Measurements from ENCODE around the gene COX6A2.
A peak's percentile ranks its signal among the peaks of the same experiment; 100 is the strongest.

The COX6A2 gene

GRCh38 chr16:31467151-31467773, 39.1 kb upstream of the COX6A2 start:
- Mint-ChIP-seq H3K4me3 (no peak overlapping the region), H3K36me3 (ENCODE audit: low read depth) (peaks cover 22% of the 10 kb centered on the region), H3K4me1 (ENCODE audit: low read depth) (peaks cover 15% of the 10 kb centered on the region), H3K27ac (peak overlapping the region; percentile 2), H3K9me3 (no peaks in the 10 kb centered on the region), H3K27me3 (ENCODE audit: low read depth) (peaks cover 16% of the 10 kb centered on the region)

- no peak overlapping the region for H3K4me3 Mint-ChIP-seq
- H3K9me3 Mint-ChIP-seq = no peaks in the 10 kb centered on the region
- H3K4me1 Mint-ChIP-seq (ENCODE audit: low read depth) = peaks cover 15% of the 10 kb centered on the region
- H3K27me3 Mint-ChIP-seq (ENCODE audit: low read depth) = peaks cover 11% of the 10 kb centered on the region
- H3K36me3 Mint-ChIP-seq (ENCODE audit: low read depth) = peaks cover 22% of the 10 kb centered on the region
- no peak overlapping the region for H3K27ac Mint-ChIP-seq
Measured at GRCh38 chr16:31466381-31466841, 38.3 kb upstream of the COX6A2 start.

DNA sequence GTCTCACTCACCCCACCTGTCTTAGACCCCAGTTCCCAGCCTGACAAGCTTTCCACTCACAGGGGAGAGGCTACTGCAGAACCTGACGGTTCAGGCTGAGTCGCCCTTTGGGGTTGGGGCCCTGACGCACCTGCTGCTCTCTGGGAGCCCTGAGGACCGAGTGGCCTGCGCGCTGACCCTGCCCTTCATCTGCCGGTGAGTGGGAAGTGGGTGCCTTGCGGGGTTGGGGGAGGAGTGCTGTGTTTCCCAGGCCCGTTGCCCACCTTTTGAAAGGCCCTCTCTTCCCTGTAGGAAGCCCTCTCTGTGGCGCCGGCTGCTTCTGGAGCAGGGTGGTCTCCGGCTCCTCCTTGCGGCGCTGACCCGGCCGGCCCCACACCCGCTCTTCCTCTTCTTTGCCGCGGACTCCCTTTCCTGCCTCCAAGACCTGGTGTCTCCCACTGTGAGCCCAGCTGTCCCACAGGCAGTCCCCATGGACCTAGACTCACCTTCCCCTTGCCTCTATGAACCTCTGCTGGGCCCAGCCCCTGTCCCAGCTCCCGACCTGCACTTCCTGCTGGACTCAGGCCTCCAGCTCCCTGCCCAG, 37.7 kb upstream of the COX6A2 start:
- no peaks in the 10 kb centered on the region for H3K9me3 Mint-ChIP-seq
- peaks cover 22% of the 10 kb centered on the region for H3K36me3 Mint-ChIP-seq (ENCODE audit: low read depth)
- H3K4me3 Mint-ChIP-seq = no peak overlapping the region
- no peak overlapping the region for H3K27ac Mint-ChIP-seq
- peaks cover 17% of the 10 kb centered on the region for H3K4me1 Mint-ChIP-seq (ENCODE audit: low read depth)
- peaks cover 6% of the 10 kb centered on the region for H3K27me3 Mint-ChIP-seq (ENCODE audit: low read depth)

DNA sequence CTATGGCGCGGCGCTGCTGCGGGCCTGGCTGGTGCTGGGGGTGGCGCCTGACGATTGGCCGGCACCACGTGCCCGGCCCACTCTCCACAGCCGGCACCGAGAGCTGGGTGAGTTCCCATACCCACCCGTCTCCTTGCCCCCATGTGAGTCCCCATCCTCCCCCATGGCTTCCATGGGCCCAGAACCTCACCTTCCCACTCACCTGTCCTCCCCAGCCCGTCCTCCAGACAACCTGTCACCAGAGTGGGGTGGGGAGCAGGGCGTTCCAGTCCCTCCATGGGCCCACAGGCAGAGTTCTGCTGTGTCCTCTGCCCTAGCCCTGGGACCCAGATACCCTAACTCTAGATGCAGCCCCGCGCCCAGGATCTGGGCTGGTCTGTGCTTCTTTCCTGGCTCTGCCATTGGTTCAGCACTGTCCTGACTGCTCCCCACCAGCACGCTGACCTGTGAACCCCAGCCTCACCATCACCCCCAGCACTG, 36.7 kb upstream of the COX6A2 start:
- no peak overlapping the region for H3K27ac Mint-ChIP-seq
- no peaks in the 10 kb centered on the region for H3K9me3 Mint-ChIP-seq
- H3K27me3 Mint-ChIP-seq (ENCODE audit: low read depth) = no peaks in the 10 kb centered on the region
- H3K4me3 Mint-ChIP-seq = no peak overlapping the region
- peaks cover 22% of the 10 kb centered on the region for H3K36me3 Mint-ChIP-seq (ENCODE audit: low read depth)
- H3K4me1 Mint-ChIP-seq (ENCODE audit: low read depth) = peaks cover 22% of the 10 kb centered on the region

GRCh38 chr16:31464348-31464769, 36.2 kb upstream of the COX6A2 start:
- Mint-ChIP-seq H3K27me3 (ENCODE audit: low read depth) (no peaks in the 10 kb centered on the region), H3K9me3 (no peaks in the 10 kb centered on the region)

GRCh38 chr16:31461921-31462804, 34.0 kb upstream of the COX6A2 start:
- H3K9me3 Mint-ChIP-seq = no peaks in the 10 kb centered on the region
- no peaks in the 10 kb centered on the region for H3K27me3 Mint-ChIP-seq (ENCODE audit: low read depth)
- H3K27ac Mint-ChIP-seq = no peak overlapping the region
- no peak overlapping the region for H3K4me3 Mint-ChIP-seq
- H3K4me1 Mint-ChIP-seq (ENCODE audit: low read depth) = peaks cover 22% of the 10 kb centered on the region
- H3K36me3 Mint-ChIP-seq (ENCODE audit: low read depth) = peaks cover 19% of the 10 kb centered on the region

More at GRCh38 chr16:31464348-31464769, 36.2 kb upstream of the COX6A2 start:
- Mint-ChIP-seq H3K4me1 (ENCODE audit: low read depth) (peaks cover 23% of the 10 kb centered on the region), H3K36me3 (ENCODE audit: low read depth) (peaks cover 22% of the 10 kb centered on the region), H3K27ac (no peak overlapping the region), H3K4me3 (no peak overlapping the region)

DNA sequence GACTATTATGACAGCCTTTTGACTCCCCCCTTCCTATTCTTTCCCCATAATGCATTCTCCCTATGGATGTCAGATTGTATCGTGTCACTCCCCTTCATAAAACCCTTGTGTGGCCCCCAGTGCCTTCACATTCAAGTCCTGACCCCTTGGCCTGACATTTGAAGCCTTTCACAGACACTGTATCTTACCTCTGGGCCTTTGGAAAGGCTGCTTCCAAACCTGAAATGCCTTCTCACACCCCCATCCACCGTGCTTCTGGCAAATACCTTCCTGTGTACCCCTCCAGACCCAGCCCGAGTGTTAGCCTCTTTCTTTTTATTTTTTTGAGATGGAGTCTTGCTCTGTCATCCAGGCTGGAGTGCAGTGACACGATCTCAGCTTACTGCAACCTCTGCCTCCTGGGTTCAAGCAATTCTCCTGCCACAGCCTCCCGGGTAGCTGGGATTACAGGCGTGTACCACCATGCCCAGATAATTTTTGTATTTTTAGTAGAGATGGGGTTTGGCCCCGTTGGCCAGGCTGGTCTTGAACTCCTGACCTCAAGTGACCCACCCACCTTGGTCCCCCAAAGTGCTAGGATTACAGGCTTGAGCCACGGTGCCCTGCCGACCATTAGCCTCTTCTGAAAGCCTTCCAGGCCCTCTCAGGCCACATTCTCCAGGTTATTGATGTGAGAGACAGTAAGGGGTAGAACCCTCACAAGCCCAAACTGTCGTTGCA, 33.2 kb upstream of the COX6A2 start:
- peaks cover 16% of the 10 kb centered on the region for H3K36me3 Mint-ChIP-seq (ENCODE audit: low read depth)
- H3K27ac Mint-ChIP-seq = peak overlapping the region; percentile 66
- peaks cover 24% of the 10 kb centered on the region for H3K4me1 Mint-ChIP-seq (ENCODE audit: low read depth)
- no peaks in the 10 kb centered on the region for H3K9me3 Mint-ChIP-seq
- no peak overlapping the region for H3K4me3 Mint-ChIP-seq
- no peaks in the 10 kb centered on the region for H3K27me3 Mint-ChIP-seq (ENCODE audit: low read depth)

DNA sequence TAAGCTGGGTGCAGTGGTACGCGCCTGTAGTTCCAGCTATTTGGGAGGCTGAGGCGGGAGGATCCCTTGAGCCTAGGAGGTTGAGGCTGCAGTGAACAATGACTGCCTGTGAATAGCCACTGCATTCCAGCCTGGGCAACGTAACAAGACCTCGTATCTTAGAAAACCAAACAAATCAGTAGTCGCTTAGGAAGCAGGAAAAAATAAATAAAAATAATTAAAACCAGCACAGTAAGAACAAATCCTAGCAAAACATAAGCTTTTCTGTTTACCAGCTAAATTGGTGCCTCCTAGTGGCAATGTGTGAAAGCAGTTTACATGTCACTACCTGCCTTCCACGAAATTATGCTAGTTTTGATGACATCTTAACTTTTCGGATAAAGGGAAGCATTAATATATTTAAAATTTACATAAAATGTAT, 32.4 kb upstream of the COX6A2 start:
- H3K4me3 Mint-ChIP-seq = no peak overlapping the region
- peaks cover 30% of the 10 kb centered on the region for H3K4me1 Mint-ChIP-seq (ENCODE audit: low read depth)
- H3K27me3 Mint-ChIP-seq (ENCODE audit: low read depth) = no peaks in the 10 kb centered on the region
- H3K36me3 Mint-ChIP-seq (ENCODE audit: low read depth) = peaks cover 17% of the 10 kb centered on the region
- peak overlapping the region; percentile 82 for H3K27ac Mint-ChIP-seq
- no peaks in the 10 kb centered on the region for H3K9me3 Mint-ChIP-seq

GRCh38 chr16:31459687-31460581, 31.8 kb upstream of the COX6A2 start:
- Mint-ChIP-seq H3K4me1 (ENCODE audit: low read depth) (peaks cover 34% of the 10 kb centered on the region), H3K9me3 (no peaks in the 10 kb centered on the region), H3K27me3 (ENCODE audit: low read depth) (no peaks in the 10 kb centered on the region), H3K4me3 (peak overlapping the region; percentile 87), H3K27ac (peak overlapping the region; percentile 96), H3K36me3 (ENCODE audit: low read depth) (peaks cover 17% of the 10 kb centered on the region)

DNA sequence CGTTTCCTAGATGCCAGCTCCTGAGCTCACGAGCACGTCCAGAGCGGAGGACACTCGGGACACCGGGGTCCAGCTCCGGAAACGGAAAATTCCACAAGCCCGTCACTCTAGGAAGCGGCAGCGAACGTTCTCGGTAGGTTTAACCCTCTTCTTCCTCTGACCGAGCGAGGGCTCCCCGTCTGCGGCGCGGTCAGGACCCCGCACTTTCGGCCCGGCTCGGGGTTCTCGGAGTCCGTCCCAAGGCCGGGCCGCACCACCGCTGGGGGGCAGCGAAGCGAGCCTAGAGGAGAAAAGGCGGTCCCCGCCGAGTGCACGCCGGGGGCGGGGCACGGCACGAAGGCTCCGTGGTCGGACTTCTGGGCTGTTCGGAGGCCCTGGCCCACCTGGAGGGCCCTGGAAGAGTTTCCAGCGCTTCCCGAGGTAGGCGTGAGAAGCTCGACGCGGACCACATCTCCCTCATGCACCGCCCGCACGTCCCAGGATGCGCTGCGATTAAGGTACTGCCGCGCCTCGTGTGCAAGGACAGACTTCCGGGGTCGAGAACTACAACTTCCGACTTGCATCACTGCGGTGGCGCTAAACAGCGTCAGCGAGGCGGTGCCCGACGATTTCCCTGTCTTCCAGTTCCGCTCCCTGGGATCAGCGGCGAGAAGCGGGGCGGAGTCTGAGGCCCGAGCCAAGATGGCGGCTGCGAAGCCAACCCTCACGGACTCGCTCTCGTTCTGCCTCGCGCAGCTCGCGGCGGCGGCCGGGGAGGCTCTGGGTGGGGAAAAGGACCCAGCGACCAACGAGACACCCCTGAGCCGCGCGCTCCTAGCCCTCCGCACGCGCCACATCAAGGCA, 30.9 kb upstream of the COX6A2 start, which contains the start of gene ARMC5:
Gene ARMC5, plus strand, starts transcription at position 658 of the 843 bp plus-strand sequence. Its CDS starts 24 bp downstream, at position 682.
- Mint-ChIP-seq H3K36me3 (ENCODE audit: low read depth) (peaks cover 15% of the 10 kb centered on the region), H3K4me3 (peak within 1 kb of the TSS; percentile 87), H3K27me3 (ENCODE audit: low read depth) (no peaks in the 10 kb centered on the region), H3K27ac (peak within 1 kb of the TSS; percentile 96), H3K4me1 (ENCODE audit: low read depth) (peaks cover 35% of the 10 kb centered on the region), H3K9me3 (no peaks in the 10 kb centered on the region)

DNA sequence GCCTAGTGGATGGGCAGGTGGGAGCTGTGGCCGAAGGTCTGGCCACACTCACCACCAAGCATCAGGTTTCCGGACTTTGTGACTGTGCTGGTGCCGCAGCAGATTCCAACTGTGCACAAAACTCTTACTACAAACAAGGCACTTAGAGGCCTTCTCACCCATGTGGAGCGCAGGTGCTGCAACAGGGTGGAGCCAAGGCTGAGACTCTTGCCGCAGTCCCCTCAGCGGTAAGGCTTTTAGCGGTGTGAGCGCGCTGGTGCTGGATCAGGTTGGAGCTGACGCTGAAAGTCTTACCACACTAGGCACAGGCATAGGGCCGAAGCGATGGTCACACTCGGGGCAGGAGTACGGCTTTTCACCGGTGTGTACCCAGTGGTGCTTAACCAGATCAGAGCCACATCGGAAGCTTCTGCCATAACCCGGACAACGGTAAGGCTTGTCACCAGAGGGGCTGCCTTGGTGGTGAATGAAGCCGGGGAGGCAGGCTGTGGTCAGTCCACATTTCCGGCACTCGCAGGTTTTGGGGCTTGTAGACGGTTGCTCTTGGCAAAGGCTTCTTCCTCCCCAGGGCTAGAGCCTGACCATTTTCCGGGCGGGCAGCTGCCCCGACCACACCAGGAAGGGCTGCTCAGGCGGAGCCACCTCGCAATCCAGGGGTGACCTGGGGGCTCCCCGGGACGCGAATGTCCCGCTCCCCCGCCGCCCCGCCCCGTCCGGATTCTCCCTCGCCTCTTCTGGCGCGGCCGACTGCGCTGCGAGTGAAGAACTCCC, 30.1 kb upstream of the COX6A2 start:
- H3K27ac Mint-ChIP-seq = peak overlapping the region; percentile 96

GRCh38 chr16:31456988-31457360, 28.8 kb upstream of the COX6A2 start:
- H3K27ac Mint-ChIP-seq = no peak overlapping the region
- peaks cover 39% of the 10 kb centered on the region for H3K4me1 Mint-ChIP-seq (ENCODE audit: low read depth)
- peak overlapping the region; percentile 87 for H3K4me3 Mint-ChIP-seq
- H3K27me3 Mint-ChIP-seq (ENCODE audit: low read depth) = no peaks in the 10 kb centered on the region
- H3K9me3 Mint-ChIP-seq = no peaks in the 10 kb centered on the region
- peaks cover 9% of the 10 kb centered on the region for H3K36me3 Mint-ChIP-seq (ENCODE audit: low read depth)

More for the DNA sequence above, 30.1 kb upstream of the COX6A2 start:
- H3K27me3 Mint-ChIP-seq (ENCODE audit: low read depth) = no peaks in the 10 kb centered on the region
- peak overlapping the region; percentile 87 for H3K4me3 Mint-ChIP-seq
- H3K36me3 Mint-ChIP-seq (ENCODE audit: low read depth) = peaks cover 13% of the 10 kb centered on the region
- no peaks in the 10 kb centered on the region for H3K9me3 Mint-ChIP-seq
- peaks cover 39% of the 10 kb centered on the region for H3K4me1 Mint-ChIP-seq (ENCODE audit: low read depth)

Data from T-helper 1 cell treated with Interleukin-12 subunit alpha and Interleukin-12 subunit beta and Interleukin-4 antibody, amounts not matched to agents 30 μg/mL and 1 μg/mL, for 36 hours (primary cell).